HEK293 (cell line): ENCODE measurements around the gene STT3A.

Experiments
- CTCF ChIA-PET: fragments of 350-600 bp; formaldehyde crosslinking; extraction: SDS; loops from one replicate; lab custom pipeline; 2021; ENCODE audit warnings: antibody characterized with exemption; lab: Yijun Ruan, JAX
- POLR2A ChIA-PET: fragments of 300-600 bp; formaldehyde crosslinking; extraction: SDS; loops from one replicate; lab custom pipeline; 2020; ENCODE audit warnings: antibody characterized with exemption, inconsistent platforms; lab: Yijun Ruan, JAX
- H3K27ac ChIP-seq: fragments of 200-500 bp; sonication (Bioruptor generic); 2 replicates; pipeline ENCODE4 v1.5.1; 2014; ENCODE audit warnings: low read depth, low read length, control low read depth, inconsistent platforms; ENCODE audit errors: extremely low read depth
- H3K36me3 ChIP-seq, 2 experiments: fragments of 200-500 bp in 1 of 2; sonication (Bioruptor generic) in 1 of 2; 1 replicate in 1 of 2; 2 replicates in 1 of 2; pipeline ENCODE4 v1.5.1; 2014 to 2017; ENCODE audit warnings: inconsistent platforms in 2 of 2, low read length in 2 of 2; ENCODE audit not compliant: control insufficient read depth in 2 of 2, insufficient read depth in 1 of 2
- H3K4me1 ChIP-seq: fragments of 200-500 bp; sonication (Bioruptor generic); 2 replicates; pipeline ENCODE4 v1.5.1; 2014; ENCODE audit warnings: mild to moderate bottlenecking, low read length, inconsistent platforms; ENCODE audit not compliant: control insufficient read depth, insufficient read depth
- H3K4me3 ChIP-seq: 2 replicates; pipeline ENCODE4 v1.5.1; 2011; ENCODE audit warnings: low read depth, mild to moderate bottlenecking, control low read depth, low read length, moderate library complexity
- H3K9me3 ChIP-seq: fragments of 200-500 bp; sonication (Bioruptor generic); 2 replicates; pipeline ENCODE4 v1.5.1; 2014; ENCODE audit warnings: low read depth, low read length, inconsistent platforms; ENCODE audit not compliant: control insufficient read depth, insufficient read depth
- GLIS1 ChIP-seq: fragments of 450-650 bp; formaldehyde crosslinking; IDR thresholded peaks from 2 replicates; pipeline ENCODE4 v1.5.1; 2016; ENCODE audit warnings: missing biosample characterization, missing genetic modification characterization
- HOXC10 ChIP-seq: sonication (generic); formaldehyde crosslinking; IDR thresholded peaks from 2 replicates; pipeline ENCODE4 v1.8.1; 2023; ENCODE audit warnings: mild to moderate bottlenecking, missing genetic modification reagents
- MEIS1 ChIP-seq: sonication (generic); formaldehyde crosslinking; IDR thresholded peaks from 2 replicates; pipeline ENCODE4 v1.8.1; 2022; ENCODE audit warnings: missing genetic modification reagents, mild to moderate bottlenecking, borderline replicate concordance
- MZF1 ChIP-seq: fragments of 450-650 bp; formaldehyde crosslinking; IDR thresholded peaks from 2 replicates; pipeline ENCODE4 v1.5.1; 2017; ENCODE audit warnings: missing biosample characterization, missing genetic modification characterization, borderline replicate concordance
- OSR2 ChIP-seq: fragments of 450-650 bp; formaldehyde crosslinking; IDR thresholded peaks from 2 replicates; pipeline ENCODE4 v1.5.1; 2016; ENCODE audit warnings: missing biosample characterization, missing genetic modification characterization
- PRDM1 ChIP-seq: fragments of 450-650 bp; formaldehyde crosslinking; IDR thresholded peaks from 2 replicates; pipeline ENCODE4; 2016; ENCODE audit warnings: missing biosample characterization, missing genetic modification characterization
- TCF7L2 ChIP-seq: IDR thresholded peaks from 2 replicates; pipeline ENCODE4 v1.6.1; 2011; ENCODE audit warnings: low read depth, mild to moderate bottlenecking, inconsistent platforms, low read length, moderate library complexity, borderline replicate concordance
- ZNF10 ChIP-seq: fragments of 450-650 bp; formaldehyde crosslinking; IDR thresholded peaks from 2 replicates; pipeline ENCODE4 v1.5.1; 2017; ENCODE audit warnings: missing biosample characterization, missing genetic modification characterization
- ZNF146 ChIP-seq: fragments of 450-650 bp; formaldehyde crosslinking; IDR thresholded peaks from 2 replicates; pipeline ENCODE4 v1.5.1; 2016; ENCODE audit warnings: missing biosample characterization, missing genetic modification characterization
- ZNF211 ChIP-seq: fragments of 450-650 bp; formaldehyde crosslinking; IDR thresholded peaks from 2 replicates; pipeline ENCODE4 v1.5.1; 2016; ENCODE audit warnings: low read depth, missing biosample characterization, missing genetic modification characterization
- ZNF248 ChIP-seq: fragments of 450-650 bp; formaldehyde crosslinking; IDR thresholded peaks from 2 replicates; pipeline ENCODE4 v1.5.1; 2017; ENCODE audit warnings: missing biosample characterization, missing genetic modification characterization
- ZNF266 ChIP-seq: fragments of 450-650 bp; formaldehyde crosslinking; IDR thresholded peaks from 2 replicates; pipeline ENCODE4 v1.5.1; 2016; ENCODE audit warnings: missing biosample characterization, missing genetic modification characterization, low read depth
- ZNF341 ChIP-seq: fragments of 450-650 bp; formaldehyde crosslinking; IDR thresholded peaks from 2 replicates; pipeline ENCODE4; 2016; ENCODE audit warnings: low read depth, missing biosample characterization, missing genetic modification characterization
- ZNF433 ChIP-seq: fragments of 450-650 bp; formaldehyde crosslinking; IDR thresholded peaks from 2 replicates; pipeline ENCODE4 v1.5.1; 2016; ENCODE audit warnings: missing biosample characterization, missing genetic modification characterization, low read depth
- ZNF555 ChIP-seq: fragments of 450-650 bp; formaldehyde crosslinking; conservative IDR thresholded peaks from 2 replicates; pipeline ENCODE4 v1.5.1; 2017; ENCODE audit warnings: missing biosample characterization, mild to moderate bottlenecking, missing genetic modification characterization, inconsistent platforms
- ZNF670 ChIP-seq: fragments of 450-650 bp; formaldehyde crosslinking; IDR thresholded peaks from 2 replicates; pipeline ENCODE4 v1.5.1; 2016; ENCODE audit warnings: missing biosample characterization, missing genetic modification characterization, low read depth
- ZNF776 ChIP-seq: fragments of 450-650 bp; formaldehyde crosslinking; IDR thresholded peaks from 2 replicates; pipeline ENCODE4 v1.5.0; 2017; ENCODE audit warnings: missing biosample characterization, missing genetic modification characterization, borderline replicate concordance
- TF ChIP-seq, protein P1 (sequence below): fragments of 450-650 bp; formaldehyde crosslinking; IDR thresholded peaks from 2 replicates; pipeline ENCODE4 v1.5.1; 2016; ENCODE audit warnings: missing biosample characterization, missing genetic modification characterization, low read depth
- TF ChIP-seq, protein P2 (sequence below): fragments of 450-650 bp; formaldehyde crosslinking; IDR thresholded peaks from 2 replicates; pipeline ENCODE4 v1.5.1; 2016; ENCODE audit warnings: missing biosample characterization, missing genetic modification characterization, borderline replicate concordance
- TF ChIP-seq, protein P3 (sequence below): fragments of 450-650 bp; formaldehyde crosslinking; IDR thresholded peaks from 2 replicates; pipeline ENCODE4 v1.5.1; 2016; ENCODE audit warnings: missing biosample characterization, missing genetic modification characterization
- TF ChIP-seq, protein P4 (sequence below): fragments of 450-650 bp; formaldehyde crosslinking; IDR thresholded peaks from 2 replicates; pipeline ENCODE4 v1.5.1; 2016; ENCODE audit warnings: missing biosample characterization, missing genetic modification characterization

Gene STT3A

DNA sequence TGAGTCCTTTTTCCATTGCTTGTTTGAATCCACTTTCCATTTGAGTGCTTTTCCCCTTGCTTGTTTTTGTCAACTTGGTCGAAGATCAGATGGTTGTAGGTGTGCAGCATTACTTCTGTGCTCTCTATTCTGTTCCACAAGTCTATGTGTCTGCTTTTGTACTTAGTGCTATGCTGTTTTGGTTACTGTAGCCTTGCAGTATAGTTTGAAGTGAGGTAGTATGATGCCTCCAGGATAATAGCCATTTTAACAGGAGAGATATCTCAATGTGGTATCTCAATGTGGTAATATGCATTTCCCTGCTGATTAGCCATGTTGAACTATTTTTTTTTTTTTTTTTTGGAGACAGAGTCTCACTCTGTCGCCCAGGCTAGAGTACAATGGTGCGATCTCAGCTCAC is 71.3 kb downstream of the STT3A start (continued):
- no peak for TF ChIP-seq MEIS1 (CRISPR knock-in tag)
- no peak for TF ChIP-seq GLIS1
- TF ChIP-seq, protein P1, sequence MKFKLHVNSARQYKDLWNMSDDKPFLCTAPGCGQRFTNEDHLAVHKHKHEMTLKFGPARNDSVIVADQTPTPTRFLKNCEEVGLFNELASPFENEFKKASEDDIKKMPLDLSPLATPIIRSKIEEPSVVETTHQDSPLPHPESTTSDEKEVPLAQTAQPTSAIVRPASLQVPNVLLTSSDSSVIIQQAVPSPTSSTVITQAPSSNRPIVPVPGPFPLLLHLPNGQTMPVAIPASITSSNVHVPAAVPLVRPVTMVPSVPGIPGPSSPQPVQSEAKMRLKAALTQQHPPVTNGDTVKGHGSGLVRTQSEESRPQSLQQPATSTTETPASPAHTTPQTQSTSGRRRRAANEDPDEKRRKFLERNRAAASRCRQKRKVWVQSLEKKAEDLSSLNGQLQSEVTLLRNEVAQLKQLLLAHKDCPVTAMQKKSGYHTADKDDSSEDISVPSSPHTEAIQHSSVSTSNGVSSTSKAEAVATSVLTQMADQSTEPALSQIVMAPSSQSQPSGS (tag by site-specific recombination) = no peak
- TF ChIP-seq HOXC10 (CRISPR knock-in tag) = no peak
- no peak for TF ChIP-seq ZNF555
- TF ChIP-seq ZNF248 (tag by site-specific recombination) = no peak
- no peak for TF ChIP-seq ZNF776
- TF ChIP-seq, all 188 proteins: peak for 0

DNA sequence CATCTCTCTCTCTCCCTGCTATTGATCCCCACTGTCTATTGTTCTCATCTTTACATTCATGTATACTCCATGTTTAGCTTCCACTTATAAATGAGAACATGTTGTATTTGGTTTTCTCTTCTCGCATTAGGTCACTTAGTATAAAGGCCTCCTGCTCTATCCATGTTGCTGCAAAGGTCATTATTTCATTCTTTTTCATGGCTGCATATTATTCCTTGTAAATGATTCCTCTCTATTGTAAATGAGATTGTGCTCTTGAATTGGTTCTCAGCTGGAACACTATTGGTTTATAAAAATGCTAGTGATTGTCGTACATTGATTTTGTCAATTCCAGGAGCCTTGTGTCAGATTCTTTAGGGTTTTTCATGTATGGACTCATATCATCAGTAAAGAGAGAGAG is 74.5 kb downstream of the STT3A start:
- Histone ChIP-seq H3K4me3 (no peak overlapping the region), H3K9me3 (no peaks in the 10 kb centered on the region), H3K27ac (no peak overlapping the region), H3K36me3 (peaks cover 0 to 31% of the 10 kb centered on the region in 2 experiments; a peak in 2 of 3 replicates), H3K4me1 (no peaks in the 10 kb centered on the region)
- ChIA-PET CTCF (no interaction called here), POLR2A (no interaction called here)
- peak; percentile 87 for TF ChIP-seq ZNF146 (tag by site-specific recombination)
- TF ChIP-seq, protein P2, sequence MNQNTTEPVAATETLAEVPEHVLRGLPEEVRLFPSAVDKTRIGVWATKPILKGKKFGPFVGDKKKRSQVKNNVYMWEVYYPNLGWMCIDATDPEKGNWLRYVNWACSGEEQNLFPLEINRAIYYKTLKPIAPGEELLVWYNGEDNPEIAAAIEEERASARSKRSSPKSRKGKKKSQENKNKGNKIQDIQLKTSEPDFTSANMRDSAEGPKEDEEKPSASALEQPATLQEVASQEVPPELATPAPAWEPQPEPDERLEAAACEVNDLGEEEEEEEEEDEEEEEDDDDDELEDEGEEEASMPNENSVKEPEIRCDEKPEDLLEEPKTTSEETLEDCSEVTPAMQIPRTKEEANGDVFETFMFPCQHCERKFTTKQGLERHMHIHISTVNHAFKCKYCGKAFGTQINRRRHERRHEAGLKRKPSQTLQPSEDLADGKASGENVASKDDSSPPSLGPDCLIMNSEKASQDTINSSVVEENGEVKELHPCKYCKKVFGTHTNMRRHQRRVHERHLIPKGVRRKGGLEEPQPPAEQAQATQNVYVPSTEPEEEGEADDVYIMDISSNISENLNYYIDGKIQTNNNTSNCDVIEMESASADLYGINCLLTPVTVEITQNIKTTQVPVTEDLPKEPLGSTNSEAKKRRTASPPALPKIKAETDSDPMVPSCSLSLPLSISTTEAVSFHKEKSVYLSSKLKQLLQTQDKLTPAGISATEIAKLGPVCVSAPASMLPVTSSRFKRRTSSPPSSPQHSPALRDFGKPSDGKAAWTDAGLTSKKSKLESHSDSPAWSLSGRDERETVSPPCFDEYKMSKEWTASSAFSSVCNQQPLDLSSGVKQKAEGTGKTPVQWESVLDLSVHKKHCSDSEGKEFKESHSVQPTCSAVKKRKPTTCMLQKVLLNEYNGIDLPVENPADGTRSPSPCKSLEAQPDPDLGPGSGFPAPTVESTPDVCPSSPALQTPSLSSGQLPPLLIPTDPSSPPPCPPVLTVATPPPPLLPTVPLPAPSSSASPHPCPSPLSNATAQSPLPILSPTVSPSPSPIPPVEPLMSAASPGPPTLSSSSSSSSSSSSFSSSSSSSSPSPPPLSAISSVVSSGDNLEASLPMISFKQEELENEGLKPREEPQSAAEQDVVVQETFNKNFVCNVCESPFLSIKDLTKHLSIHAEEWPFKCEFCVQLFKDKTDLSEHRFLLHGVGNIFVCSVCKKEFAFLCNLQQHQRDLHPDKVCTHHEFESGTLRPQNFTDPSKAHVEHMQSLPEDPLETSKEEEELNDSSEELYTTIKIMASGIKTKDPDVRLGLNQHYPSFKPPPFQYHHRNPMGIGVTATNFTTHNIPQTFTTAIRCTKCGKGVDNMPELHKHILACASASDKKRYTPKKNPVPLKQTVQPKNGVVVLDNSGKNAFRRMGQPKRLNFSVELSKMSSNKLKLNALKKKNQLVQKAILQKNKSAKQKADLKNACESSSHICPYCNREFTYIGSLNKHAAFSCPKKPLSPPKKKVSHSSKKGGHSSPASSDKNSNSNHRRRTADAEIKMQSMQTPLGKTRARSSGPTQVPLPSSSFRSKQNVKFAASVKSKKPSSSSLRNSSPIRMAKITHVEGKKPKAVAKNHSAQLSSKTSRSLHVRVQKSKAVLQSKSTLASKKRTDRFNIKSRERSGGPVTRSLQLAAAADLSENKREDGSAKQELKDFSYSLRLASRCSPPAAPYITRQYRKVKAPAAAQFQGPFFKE (tag by site-specific recombination) = no peak

DNA sequence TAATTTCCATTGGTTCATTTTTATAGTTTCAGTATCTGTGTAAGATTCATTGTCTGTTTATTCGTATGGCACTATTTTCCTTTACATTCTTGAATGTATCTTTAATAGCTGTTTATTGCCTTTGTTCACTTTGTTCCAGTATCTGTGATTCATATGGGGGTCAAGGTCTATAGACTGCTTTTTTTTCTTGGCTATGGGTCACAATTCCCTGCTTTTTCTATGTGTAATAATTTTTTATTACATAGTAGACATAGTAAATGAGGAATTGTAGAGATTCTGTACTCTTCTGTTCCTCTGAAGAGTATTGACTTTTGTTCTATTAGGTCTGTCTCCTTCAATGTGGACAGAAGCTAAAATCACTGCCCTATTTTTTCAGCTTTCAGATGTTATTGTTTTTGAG is 77.5 kb downstream of the STT3A start:
- Histone ChIP-seq H3K9me3 (no peaks in the 10 kb centered on the region), H3K27ac (no peak overlapping the region), H3K36me3 (peaks cover 0 to 19% of the 10 kb centered on the region in 2 experiments; a peak in 2 of 3 replicates), H3K4me1 (no peaks in the 10 kb centered on the region), H3K4me3 (no peak overlapping the region)
- CTCF ChIA-PET = interaction anchor here (0.6 to 2.8 kb wide), 3 partner anchors 10 to 14 kb away, joined by 3 to 12 read pairs (median 3); partner anchors contain the start of gene ACRV1
- POLR2A ChIA-PET = no interaction called here
- no peak for TF ChIP-seq ZNF670 (tag by site-specific recombination)
- no peak for TF ChIP-seq OSR2
- no peak for TF ChIP-seq TCF7L2
- TF ChIP-seq ZNF433 (tag by site-specific recombination) = no peak
- TF ChIP-seq, protein P3, sequence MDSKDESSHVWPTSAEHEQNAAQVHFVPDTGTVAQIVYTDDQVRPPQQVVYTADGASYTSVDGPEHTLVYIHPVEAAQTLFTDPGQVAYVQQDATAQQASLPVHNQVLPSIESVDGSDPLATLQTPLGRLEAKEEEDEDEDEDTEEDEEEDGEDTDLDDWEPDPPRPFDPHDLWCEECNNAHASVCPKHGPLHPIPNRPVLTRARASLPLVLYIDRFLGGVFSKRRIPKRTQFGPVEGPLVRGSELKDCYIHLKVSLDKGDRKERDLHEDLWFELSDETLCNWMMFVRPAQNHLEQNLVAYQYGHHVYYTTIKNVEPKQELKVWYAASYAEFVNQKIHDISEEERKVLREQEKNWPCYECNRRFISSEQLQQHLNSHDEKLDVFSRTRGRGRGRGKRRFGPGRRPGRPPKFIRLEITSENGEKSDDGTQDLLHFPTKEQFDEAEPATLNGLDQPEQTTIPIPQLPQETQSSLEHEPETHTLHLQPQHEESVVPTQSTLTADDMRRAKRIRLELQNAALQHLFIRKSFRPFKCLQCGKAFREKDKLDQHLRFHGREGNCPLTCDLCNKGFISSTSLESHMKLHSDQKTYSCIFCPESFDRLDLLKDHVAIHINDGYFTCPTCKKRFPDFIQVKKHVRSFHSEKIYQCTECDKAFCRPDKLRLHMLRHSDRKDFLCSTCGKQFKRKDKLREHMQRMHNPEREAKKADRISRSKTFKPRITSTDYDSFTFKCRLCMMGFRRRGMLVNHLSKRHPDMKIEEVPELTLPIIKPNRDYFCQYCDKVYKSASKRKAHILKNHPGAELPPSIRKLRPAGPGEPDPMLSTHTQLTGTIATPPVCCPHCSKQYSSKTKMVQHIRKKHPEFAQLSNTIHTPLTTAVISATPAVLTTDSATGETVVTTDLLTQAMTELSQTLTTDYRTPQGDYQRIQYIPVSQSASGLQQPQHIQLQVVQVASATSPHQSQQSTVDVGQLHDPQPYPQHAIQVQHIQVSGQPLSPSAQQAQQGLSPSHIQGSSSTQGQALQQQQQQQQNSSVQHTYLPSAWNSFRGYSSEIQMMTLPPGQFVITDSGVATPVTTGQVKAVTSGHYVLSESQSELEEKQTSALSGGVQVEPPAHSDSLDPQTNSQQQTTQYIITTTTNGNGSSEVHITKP (tag by site-specific recombination) = no peak
- TF ChIP-seq, protein P4, sequence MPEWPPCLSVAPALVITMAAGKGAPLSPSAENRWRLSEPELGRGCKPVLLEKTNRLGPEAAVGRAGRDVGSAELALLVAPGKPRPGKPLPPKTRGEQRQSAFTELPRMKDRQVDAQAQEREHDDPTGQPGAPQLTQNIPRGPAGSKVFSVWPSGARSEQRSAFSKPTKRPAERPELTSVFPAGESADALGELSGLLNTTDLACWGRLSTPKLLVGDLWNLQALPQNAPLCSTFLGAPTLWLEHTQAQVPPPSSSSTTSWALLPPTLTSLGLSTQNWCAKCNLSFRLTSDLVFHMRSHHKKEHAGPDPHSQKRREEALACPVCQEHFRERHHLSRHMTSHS (tag by site-specific recombination) = no peak
- no peak for TF ChIP-seq ZNF266 (tag by site-specific recombination)
- no peak for TF ChIP-seq ZNF10
- TF ChIP-seq ZNF211 = no peak
- no peak for TF ChIP-seq PRDM1 (tag by site-specific recombination)
- no peak for TF ChIP-seq MZF1
- TF ChIP-seq ZNF341 (tag by site-specific recombination) = no peak
